Measurements from ENCODE around the gene TMEM106C. TPM values are rescaled to one million over a fixed set of nuclear protein-coding genes. Genes with fewer than 3 reads are reported as not detected.

The TMEM106C gene
- total RNA-seq, 1 experiment from 2014 or later = 50.0 TPM

- peaks cover 6% of the 10 kb centered on the region for H3K36me3 Mint-ChIP-seq (ENCODE audit: insufficient read depth, unreplicated experiment)
Observed at GRCh38 chr12:47977772-47978597, 14.6 kb downstream of the TMEM106C start.

GRCh38 chr12:47978598-47978873, 15.1 kb downstream of the TMEM106C start:
- CTCF ChIA-PET = interaction anchor here (3.3 kb wide), 1 partner anchor 15 kb away, joined by 18 read pairs; the partner anchor contains the start of gene TMEM106C
- intact Hi-C loops (cut with micrococcal nuclease) = no loop called here
- Mint-ChIP-seq H3K4me3 (ENCODE audit: unreplicated experiment) (no peak overlapping the region), H3K27ac (ENCODE audit: low read depth, unreplicated experiment) (peak overlapping the region; percentile 29), H3K27me3 (ENCODE audit: insufficient read depth, unreplicated experiment) (peaks cover 19% of the 10 kb centered on the region), H3K4me1 (ENCODE audit: insufficient read depth, unreplicated experiment) (peaks cover 7% of the 10 kb centered on the region), H3K36me3 (ENCODE audit: insufficient read depth, unreplicated experiment) (peaks cover 6% of the 10 kb centered on the region), H3K9me3 (ENCODE audit: unreplicated experiment) (no peaks in the 10 kb centered on the region)
- DNase-seq (ENCODE audit: unreplicated experiment) = no peak
- POLR2A ChIA-PET = no interaction called here
- no TSS peak for BruUV-seq (replicated peaks)
- TF ChIP-seq CTCF (IDR thresholded peaks at IDR 0.05; ENCODE audit: unreplicated experiment) = no peak

More at GRCh38 chr12:47977772-47978597, 14.6 kb downstream of the TMEM106C start:
- no peak overlapping the region for H3K4me3 Mint-ChIP-seq (ENCODE audit: unreplicated experiment)
- intact Hi-C loops (cut with micrococcal nuclease) = no loop called here
- no peaks in the 10 kb centered on the region for H3K9me3 Mint-ChIP-seq (ENCODE audit: unreplicated experiment)
- CTCF ChIA-PET = interaction anchor here (0.6 to 3.3 kb wide), 2 partner anchors 15 to 167 kb away, joined by 4 to 18 read pairs; partner anchors contain the start of gene TMEM106C
- H3K4me1 Mint-ChIP-seq (ENCODE audit: insufficient read depth, unreplicated experiment) = peaks cover 7% of the 10 kb centered on the region
- no peak for TF ChIP-seq CTCF (IDR thresholded peaks at IDR 0.05; ENCODE audit: unreplicated experiment)
- no peak for DNase-seq (ENCODE audit: unreplicated experiment)
- POLR2A ChIA-PET = interaction anchor here (0.6 to 1.6 kb wide), 3 partner anchors 15 to 115 kb away, joined by 3 to 4 read pairs (median 4); partner anchors contain the start of gene TMEM106C
- H3K27ac Mint-ChIP-seq (ENCODE audit: low read depth, unreplicated experiment) = peak overlapping the region; percentile 29
- BruUV-seq (replicated peaks) = no TSS peak
- peaks cover 14% of the 10 kb centered on the region for H3K27me3 Mint-ChIP-seq (ENCODE audit: insufficient read depth, unreplicated experiment)

GRCh38 chr12:47979166-47979565, 15.8 kb downstream of the TMEM106C start:
- no peaks in the 10 kb centered on the region for H3K9me3 Mint-ChIP-seq (ENCODE audit: unreplicated experiment)
- H3K4me1 Mint-ChIP-seq (ENCODE audit: insufficient read depth, unreplicated experiment) = peaks cover 7% of the 10 kb centered on the region
- TF ChIP-seq CTCF (IDR thresholded peaks at IDR 0.05; ENCODE audit: unreplicated experiment) = no peak
- intact Hi-C loops (cut with micrococcal nuclease) = no loop called here
- no peak overlapping the region for H3K27ac Mint-ChIP-seq (ENCODE audit: low read depth, unreplicated experiment)
- H3K36me3 Mint-ChIP-seq (ENCODE audit: insufficient read depth, unreplicated experiment) = no peaks in the 10 kb centered on the region
- ChIA-PET CTCF (interaction anchor here (0.6 to 0.7 kb wide), 2 partner anchors 13 to 506 kb away, joined by 3 read pairs; no protein-coding TSS in a partner anchor), POLR2A (no interaction called here)
- peaks cover 22% of the 10 kb centered on the region for H3K27me3 Mint-ChIP-seq (ENCODE audit: insufficient read depth, unreplicated experiment)
- DNase-seq (ENCODE audit: unreplicated experiment) = no peak
- H3K4me3 Mint-ChIP-seq (ENCODE audit: unreplicated experiment) = no peak overlapping the region
- no TSS peak for BruUV-seq (replicated peaks)

GRCh38 chr12:47979686-47980085, 16.3 kb downstream of the TMEM106C start:
- Mint-ChIP-seq H3K9me3 (ENCODE audit: unreplicated experiment) (no peaks in the 10 kb centered on the region), H3K27ac (ENCODE audit: low read depth, unreplicated experiment) (no peak overlapping the region), H3K4me1 (ENCODE audit: insufficient read depth, unreplicated experiment) (peaks cover 7% of the 10 kb centered on the region), H3K4me3 (ENCODE audit: unreplicated experiment) (no peak overlapping the region), H3K27me3 (ENCODE audit: insufficient read depth, unreplicated experiment) (peaks cover 22% of the 10 kb centered on the region), H3K36me3 (ENCODE audit: insufficient read depth, unreplicated experiment) (no peaks in the 10 kb centered on the region)
- no peak for DNase-seq (ENCODE audit: unreplicated experiment)
- ChIA-PET CTCF (no interaction called here), POLR2A (no interaction called here)
- intact Hi-C loops (cut with micrococcal nuclease) = no loop called here
- TF ChIP-seq CTCF (IDR thresholded peaks at IDR 0.05; ENCODE audit: unreplicated experiment) = no peak
- no TSS peak for BruUV-seq (replicated peaks)

Measured in MCF 10A (cell line).